HG03103 (cell line): ENCODE measurements around the gene ARL8B.
A peak's percentile ranks its signal among the peaks of the same experiment; 100 is the strongest.
"Not testable (repeated sequence)": the region's sequence is repeated elsewhere in the genome, so short reads cannot be mapped to it uniquely, and the experiment has no call there.

Source experiments
- ATAC-seq: cut with Tn5 transposase; IDR thresholded peaks from one replicate; pipeline ENCODE4 v1.9.1; 2021; ENCODE audit warnings: low read depth; ENCODE audit not compliant: unreplicated experiment

ARL8B gene

GRCh38 chr3:5122030-5122740 lies at the start of gene ARL8B:
Gene ARL8B, plus strand, starts transcription at chr3:5122292. Its CDS starts 174 bp downstream, at chr3:5122466.
- ATAC-seq = peak; percentile 95

- ATAC-seq = no peak
Measured at GRCh38 chr3:5073374-5074085, 48.6 kb upstream of the ARL8B start.

GRCh38 chr3:5078151-5078550 lies 43.9 kb upstream of the ARL8B start:
- ATAC-seq = no peak

GRCh38 chr3:5079761-5080160 lies 42.3 kb upstream of the ARL8B start:
- no peak for ATAC-seq

- no peak for ATAC-seq
Measured at GRCh38 chr3:5080779-5081550, 41.1 kb upstream of the ARL8B start.

- ATAC-seq = not testable (repeated sequence)
Measured at GRCh38 chr3:5081973-5082788, 39.9 kb upstream of the ARL8B start.

- no peak for ATAC-seq
Measured at GRCh38 chr3:5082789-5083115, 39.3 kb upstream of the ARL8B start.

GRCh38 chr3:5084224-5084623 lies 37.9 kb upstream of the ARL8B start:
- ATAC-seq = no peak

- no peak for ATAC-seq
Measured at GRCh38 chr3:5086708-5087107, 35.4 kb upstream of the ARL8B start.

- no peak for ATAC-seq
Measured at GRCh38 chr3:5087209-5087608, 34.9 kb upstream of the ARL8B start.

- no peak for ATAC-seq
Measured at GRCh38 chr3:5090197-5090596, 31.9 kb upstream of the ARL8B start.

- no peak for ATAC-seq
Measured at GRCh38 chr3:5092018-5092417, 30.1 kb upstream of the ARL8B start.

- no peak for ATAC-seq
Measured at GRCh38 chr3:5093731-5094130, 28.4 kb upstream of the ARL8B start.

- ATAC-seq = no peak
Measured at GRCh38 chr3:5095886-5096285, 26.2 kb upstream of the ARL8B start.

- ATAC-seq = no peak
Measured at GRCh38 chr3:5096336-5097008, 25.6 kb upstream of the ARL8B start.

- no peak for ATAC-seq
Measured at GRCh38 chr3:5098346-5098745, 23.7 kb upstream of the ARL8B start.

- ATAC-seq = no peak
Measured at GRCh38 chr3:5102532-5102931, 19.6 kb upstream of the ARL8B start.

GRCh38 chr3:5103743-5104142 lies 18.3 kb upstream of the ARL8B start:
- no peak for ATAC-seq

GRCh38 chr3:5105050-5105449 lies 17.0 kb upstream of the ARL8B start:
- ATAC-seq = no peak

GRCh38 chr3:5106371-5106770 lies 15.7 kb upstream of the ARL8B start:
- not testable (repeated sequence) for ATAC-seq
